Trophoblast cell (in vitro differentiated cells and primary cell): ENCODE results near the gene MOB1B.

Experiments used
- DNase-seq, 2 donors: peaks; one replicate each; pipeline ENCODE4 v3.0.0-alpha.2; 2016
- H2AFZ ChIP-seq: 2 replicates; pipeline ENCODE4 v1.6.1; 2013; ENCODE audit warnings: low read length, moderate library complexity, mild to moderate bottlenecking; ENCODE audit not compliant: insufficient read depth, poor library complexity
- H2AK5ac ChIP-seq: 2 replicates; pipeline ENCODE4 v1.6.1; 2013; ENCODE audit warnings: mild to moderate bottlenecking, low read length
- H2BK120ac ChIP-seq: 2 replicates; pipeline ENCODE4 v1.6.1; 2013; ENCODE audit warnings: low read length, mild to moderate bottlenecking, moderate library complexity; ENCODE audit not compliant: insufficient read depth, poor library complexity
- H2BK12ac ChIP-seq: 2 replicates; pipeline ENCODE4 v1.6.1; 2013; ENCODE audit warnings: mild to moderate bottlenecking, low read length, moderate library complexity
- H2BK5ac ChIP-seq: 2 replicates; pipeline ENCODE4 v1.6.1; 2013; ENCODE audit warnings: low read length, low read depth, moderate library complexity, mild to moderate bottlenecking; ENCODE audit not compliant: poor library complexity
- H3K14ac ChIP-seq: 2 replicates; pipeline ENCODE4 v1.6.1; 2013; ENCODE audit warnings: mild to moderate bottlenecking, low read length
- H3K18ac ChIP-seq: 2 replicates; pipeline ENCODE4 v1.6.1; 2013; ENCODE audit warnings: mild to moderate bottlenecking, low read length
- H3K23ac ChIP-seq: 2 replicates; pipeline ENCODE4 v1.6.1; 2013; ENCODE audit warnings: low read length
- H3K27ac ChIP-seq: 2 replicates; pipeline ENCODE4 v1.5.1; 2013; ENCODE audit warnings: low read depth, mild to moderate bottlenecking, inconsistent platforms, low read length, moderate library complexity
- H3K27me3 ChIP-seq: 2 replicates; pipeline ENCODE4 v1.6.1; 2013; ENCODE audit warnings: inconsistent platforms, mild to moderate bottlenecking, low read length, moderate library complexity; ENCODE audit not compliant: insufficient read depth
- H3K36me3 ChIP-seq, 2 experiments: 1 replicate in 1 of 2; 2 replicates in 1 of 2; pipeline ENCODE4 v1.6.1; 2013; ENCODE audit warnings: low read length in 2 of 2, mild to moderate bottlenecking in 2 of 2, moderate library complexity in 1 of 2; ENCODE audit not compliant: insufficient read depth in 2 of 2, control insufficient read depth in 1 of 2
- H3K4ac ChIP-seq: 2 replicates; pipeline ENCODE4 v1.6.1; 2013; ENCODE audit warnings: low read depth, mild to moderate bottlenecking, low read length, moderate library complexity
- H3K4me1 ChIP-seq, 2 experiments: 1 replicate in 1 of 2; 2 replicates in 1 of 2; pipeline ENCODE4 v1.6.1; 2013; ENCODE audit warnings: low read length in 2 of 2, mild to moderate bottlenecking in 2 of 2, moderate library complexity in 1 of 2; ENCODE audit not compliant: insufficient read depth in 2 of 2, control insufficient read depth in 1 of 2
- H3K4me2 ChIP-seq: 2 replicates; pipeline ENCODE4 v1.6.1; 2013; ENCODE audit warnings: inconsistent platforms, mild to moderate bottlenecking, low read length, moderate library complexity
- H3K4me3 ChIP-seq: 2 replicates; pipeline ENCODE4 v1.5.1; 2013; ENCODE audit warnings: mild to moderate bottlenecking, low read depth, low read length, inconsistent platforms
- H3K79me1 ChIP-seq: one replicate; pipeline ENCODE4 v1.6.1; 2013; ENCODE audit warnings: low read length
- H3K79me2 ChIP-seq: 2 replicates; pipeline ENCODE4 v1.6.1; 2013; ENCODE audit warnings: low read length, mild to moderate bottlenecking; ENCODE audit not compliant: control insufficient read depth, insufficient read depth, poor library complexity
- H3K9ac ChIP-seq: 2 replicates; pipeline ENCODE4 v1.6.1; 2013; ENCODE audit warnings: mild to moderate bottlenecking, low read length
- H3K9me3 ChIP-seq: 2 replicates; pipeline ENCODE4 v1.6.1; 2013; ENCODE audit warnings: low read depth, mild to moderate bottlenecking, control low read depth, inconsistent platforms, low read length; ENCODE audit not compliant: insufficient read depth
- H4K12ac ChIP-seq: 2 replicates; pipeline ENCODE4 v1.6.1; 2013; ENCODE audit warnings: low read depth, mild to moderate bottlenecking, low read length, moderate library complexity
- H4K8ac ChIP-seq: 2 replicates; pipeline ENCODE4 v1.6.1; 2013; ENCODE audit warnings: low read depth, mild to moderate bottlenecking, low read length, moderate library complexity
- H4K91ac ChIP-seq: one replicate; pipeline ENCODE4 v1.6.1; 2013; ENCODE audit warnings: low read depth, mild to moderate bottlenecking, low read length, moderate library complexity
- WGBS: extraction: QIAGEN DNeasy Blood & Tissue Kit; methylation state at CpG from one replicate; pipeline ENCODE4 v1.1.7; 2013; ENCODE audit warnings: missing lambda C conversion rate; ENCODE audit not compliant: insufficient read length, insufficient coverage; ENCODE audit errors: extremely low coverage; 5-methylcytosine and 5-hydroxymethylcytosine counted together

The MOB1B gene

GRCh38 chr4:70901607-70901983 lies 574 bp upstream of the MOB1B start:
- no peak overlapping the region for H4K91ac ChIP-seq
- no peak overlapping the region for H3K23ac ChIP-seq
- H3K4me3 ChIP-seq = peak overlapping the region; percentile 85
- H2AK5ac ChIP-seq = no peak overlapping the region
- peak; percentile 2 to 40 for DNase-seq
- no peaks in the 10 kb centered on the region for H3K4me1 ChIP-seq
- no peaks in the 10 kb centered on the region for H3K9me3 ChIP-seq
- H3K18ac ChIP-seq = no peak overlapping the region
- H3K36me3 ChIP-seq = peaks cover 4 to 12% of the 10 kb centered on the region in 2 experiments
- peak overlapping the region; percentile 15 for H3K27ac ChIP-seq
- H3K14ac ChIP-seq = peak overlapping the region; percentile 5
- H2AFZ ChIP-seq = peak overlapping the region; percentile 9
- no peak overlapping the region for H3K4ac ChIP-seq
- peak overlapping the region; percentile 74 for H4K8ac ChIP-seq
- peaks cover 8% of the 10 kb centered on the region for H3K79me1 ChIP-seq
- no CpG with 5 or more reads among the region's 8 CpGs for WGBS
- peak overlapping the region; percentile 1 for H2BK5ac ChIP-seq
- H2BK12ac ChIP-seq = no peak overlapping the region
- H4K12ac ChIP-seq = peak overlapping the region; percentile 46
- peak overlapping the region; percentile 75 for H3K4me2 ChIP-seq
- peak overlapping the region; percentile 65 for H3K9ac ChIP-seq
- peaks cover 5% of the 10 kb centered on the region for H3K79me2 ChIP-seq
- H3K27me3 ChIP-seq = no peaks in the 10 kb centered on the region
- no peak overlapping the region for H2BK120ac ChIP-seq

- peaks cover 8% of the 10 kb centered on the region for H3K79me1 ChIP-seq
- H3K27me3 ChIP-seq = no peaks in the 10 kb centered on the region
- H4K12ac ChIP-seq = peak overlapping the region; percentile 46
- peak overlapping the region; percentile 69 for H2AFZ ChIP-seq
- peak overlapping the region; percentile 60 for H2BK5ac ChIP-seq
- H3K4ac ChIP-seq = peak overlapping the region; percentile 35
- no peak overlapping the region for H2BK12ac ChIP-seq
- H3K23ac ChIP-seq = no peak overlapping the region
- peak overlapping the region; percentile 74 for H3K9ac ChIP-seq
- peak overlapping the region; percentile 85 for H3K4me3 ChIP-seq
- peaks cover 4 to 12% of the 10 kb centered on the region in 2 experiments for H3K36me3 ChIP-seq
- no peaks in the 10 kb centered on the region for H3K9me3 ChIP-seq
- peak overlapping the region; percentile 54 for H2BK120ac ChIP-seq
- H3K79me2 ChIP-seq = peaks cover 5% of the 10 kb centered on the region
- H3K18ac ChIP-seq = peak overlapping the region; percentile 60
- peak overlapping the region; percentile 49 for H4K91ac ChIP-seq
- DNase-seq = peak in 1 of 2 donors; percentile 30
- H4K8ac ChIP-seq = peak overlapping the region; percentile 78
- no peak overlapping the region for H2AK5ac ChIP-seq
- H3K27ac ChIP-seq = peak overlapping the region; percentile 63
- H3K4me2 ChIP-seq = peak overlapping the region; percentile 98
- H3K4me1 ChIP-seq = no peaks in the 10 kb centered on the region
- peak overlapping the region; percentile 68 for H3K14ac ChIP-seq
- WGBS = no CpG with 5 or more reads among the region's 48 CpGs
These were observed 565 bp downstream of the MOB1B start for GRCh38 chr4:70902577-70903290.

GRCh38 chr4:70903291-70903603 lies 1.1 kb downstream of the MOB1B start:
- H2AFZ ChIP-seq = no peak overlapping the region
- no peak overlapping the region for H4K12ac ChIP-seq
- H3K23ac ChIP-seq = no peak overlapping the region
- no peak overlapping the region for H4K91ac ChIP-seq
- H3K79me1 ChIP-seq = peaks cover 8% of the 10 kb centered on the region
- H3K4me2 ChIP-seq = peak overlapping the region; percentile 98
- H2BK12ac ChIP-seq = no peak overlapping the region
- H2BK5ac ChIP-seq = no peak overlapping the region
- no peak overlapping the region for H2AK5ac ChIP-seq
- no peak overlapping the region for H3K14ac ChIP-seq
- no peak for DNase-seq
- H3K79me2 ChIP-seq = peaks cover 5% of the 10 kb centered on the region
- no peaks in the 10 kb centered on the region for H3K27me3 ChIP-seq
- H3K9me3 ChIP-seq = no peaks in the 10 kb centered on the region
- H3K27ac ChIP-seq = no peak overlapping the region
- no peak overlapping the region for H3K18ac ChIP-seq
- H3K9ac ChIP-seq = peak overlapping the region; percentile 74
- no peaks in the 10 kb centered on the region for H3K4me1 ChIP-seq
- no peak overlapping the region for H4K8ac ChIP-seq
- no CpG with 5 or more reads among the region's 5 CpGs for WGBS
- no peak overlapping the region for H2BK120ac ChIP-seq
- peak overlapping the region; percentile 85 for H3K4me3 ChIP-seq
- H3K36me3 ChIP-seq = peaks cover 4 to 12% of the 10 kb centered on the region in 2 experiments
- peak overlapping the region; percentile 35 for H3K4ac ChIP-seq

DNA sequence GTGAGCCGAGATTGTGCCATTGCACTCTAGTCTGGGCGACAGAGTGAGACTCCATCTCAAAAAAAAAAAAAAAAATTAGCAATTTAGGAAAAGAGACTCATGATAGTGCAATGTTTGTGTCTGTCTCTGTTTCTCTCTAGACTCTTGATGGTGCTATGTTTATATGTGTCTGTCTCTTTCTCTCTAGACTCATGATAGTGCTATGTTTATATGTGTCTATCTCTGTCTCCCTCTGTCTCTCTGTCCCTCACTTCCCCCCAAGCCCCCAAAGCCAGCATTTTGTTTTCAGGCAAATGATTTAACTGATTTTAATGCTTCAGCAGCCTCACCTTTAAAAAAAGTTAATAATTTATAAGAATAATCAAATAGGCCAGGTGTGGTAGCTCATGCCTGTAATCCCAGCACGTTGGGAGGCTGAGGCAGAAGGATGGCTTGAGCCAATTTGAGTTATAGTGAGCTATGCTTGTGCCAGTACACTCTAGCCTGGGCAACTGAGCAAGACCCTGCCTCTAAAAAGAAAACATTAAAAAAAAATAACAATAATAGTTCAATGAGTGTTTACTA lies 6.9 kb downstream of the MOB1B start:
- H2AFZ ChIP-seq = no peak overlapping the region
- H3K4ac ChIP-seq = peak overlapping the region; percentile 46
- DNase-seq = no peak
- H3K79me2 ChIP-seq = no peaks in the 10 kb centered on the region
- H3K79me1 ChIP-seq = no peaks in the 10 kb centered on the region
- H2BK5ac ChIP-seq = no peak overlapping the region
- no peak overlapping the region for H3K9ac ChIP-seq
- no peak overlapping the region for H3K4me3 ChIP-seq
- H3K23ac ChIP-seq = no peak overlapping the region
- no peak overlapping the region for H2AK5ac ChIP-seq
- no CpG with 5 or more reads among the region's 3 CpGs for WGBS
- H2BK12ac ChIP-seq = no peak overlapping the region
- H3K14ac ChIP-seq = no peak overlapping the region
- H3K9me3 ChIP-seq = no peaks in the 10 kb centered on the region
- no peak overlapping the region for H3K4me2 ChIP-seq
- peaks cover 4 to 12% of the 10 kb centered on the region in 2 experiments for H3K36me3 ChIP-seq
- no peak overlapping the region for H4K91ac ChIP-seq
- no peak overlapping the region for H4K12ac ChIP-seq
- no peak overlapping the region for H3K18ac ChIP-seq
- no peak overlapping the region for H3K27ac ChIP-seq
- H2BK120ac ChIP-seq = no peak overlapping the region
- no peaks in the 10 kb centered on the region for H3K27me3 ChIP-seq
- no peak overlapping the region for H4K8ac ChIP-seq
- no peaks in the 10 kb centered on the region for H3K4me1 ChIP-seq
